Vagina (tissue), 2 donors: Measurements from ENCODE around the gene PLD3. TPM values are rescaled to one million over a fixed set of nuclear protein-coding genes. Genes with fewer than 3 reads are reported as not detected.

Source experiments
- DNase-seq, 2 donors: peaks; one replicate each; pipeline ENCODE4 v3.0.0-alpha.2; 2017; ENCODE audit errors: extremely low spot score in 2 of 2
- H3K27ac ChIP-seq: fragments of 200-600 bp; sonication (generic); one replicate; pipeline ENCODE4 v1.5.1; 2019
- H3K27me3 ChIP-seq: fragments of 200-600 bp; sonication (generic); one replicate; pipeline ENCODE4 v1.5.1; 2019
- H3K36me3 ChIP-seq, 2 donors: fragments of 200-600 bp; sonication (generic); one replicate each; pipeline ENCODE4 v1.5.1; 2017 to 2019
- H3K4me1 ChIP-seq: fragments of 200-600 bp; sonication (generic); one replicate; pipeline ENCODE4 v1.5.1; 2019
- H3K4me3 ChIP-seq, 2 donors: fragments of 200-600 bp; sonication (generic); 1 replicate in 1 of 2; 2 replicates in 1 of 2; pipeline ENCODE4 v1.5.1; 2016 to 2019
- H3K9me3 ChIP-seq: fragments of 200-600 bp; sonication (generic); one replicate; pipeline ENCODE4 v1.5.1; 2019
- POLR2A ChIP-seq, 2 donors: fragments of 450-650 bp; IDR thresholded peaks; one replicate each; pipeline ENCODE4 v1.6.1; 2017; ENCODE audit warnings: antibody characterized with exemption in 2 of 2, mild to moderate bottlenecking in 2 of 2, moderate library complexity in 2 of 2
- POLR2AphosphoS5 ChIP-seq, 2 donors: sonication (generic); formaldehyde crosslinking; IDR thresholded peaks; one replicate each; pipeline ENCODE4 v1.9.0; 2017; ENCODE audit warnings: antibody characterized with exemption in 2 of 2, mild to moderate bottlenecking in 2 of 2, low read depth in 1 of 2; ENCODE audit not compliant: insufficient read depth in 1 of 2
- intact Hi-C: fragments of 100-400 bp; cut with DNase I; formaldehyde crosslinking; loops from one replicate; pipeline ENCODE4 v1.15.1; 2023
- total RNA-seq: library from RNA; depleted of rRNA; stranded (reverse); fragments of >200 nt; gene quantifications from one replicate; pipeline ENCODE4 v1.2.3, GENCODE V29; 2016
- TF ChIP-seq, protein P1 (sequence below), 3 experiments: fragments of 450-650 bp in 2 of 3; fragments of 200-600 bp in 1 of 3; sonication (generic) in 1 of 3; IDR thresholded peaks; one replicate each; pipeline ENCODE4 v1.5.1; 2017 to 2019; ENCODE audit warnings: antibody characterized with exemption in 3 of 3, mild to moderate bottlenecking in 2 of 3, moderate library complexity in 2 of 3

PLD3 gene
- total RNA-seq, 1 donor from 2014 or later: 177 TPM

GRCh38 chr19:40356681-40357595 is 8.4 kb downstream of the PLD3 start:
- no peak overlapping the region for H3K4me3 ChIP-seq
- H3K36me3 ChIP-seq: no peaks in the 10 kb centered on the region
- H3K27ac ChIP-seq: no peak overlapping the region
- no peaks in the 10 kb centered on the region for H3K27me3 ChIP-seq
- no peak for DNase-seq
- intact Hi-C loops: no loop called here
- H3K9me3 ChIP-seq: no peaks in the 10 kb centered on the region
- TF ChIP-seq POLR2AphosphoS5 (IDR thresholded peaks at IDR 0.05; ENCODE audit: insufficient read depth in 1 of 2, low read depth in 1 of 2) (no peak), POLR2A (IDR thresholded peaks at IDR 0.05) (no peak)
- TF ChIP-seq, protein P1, sequence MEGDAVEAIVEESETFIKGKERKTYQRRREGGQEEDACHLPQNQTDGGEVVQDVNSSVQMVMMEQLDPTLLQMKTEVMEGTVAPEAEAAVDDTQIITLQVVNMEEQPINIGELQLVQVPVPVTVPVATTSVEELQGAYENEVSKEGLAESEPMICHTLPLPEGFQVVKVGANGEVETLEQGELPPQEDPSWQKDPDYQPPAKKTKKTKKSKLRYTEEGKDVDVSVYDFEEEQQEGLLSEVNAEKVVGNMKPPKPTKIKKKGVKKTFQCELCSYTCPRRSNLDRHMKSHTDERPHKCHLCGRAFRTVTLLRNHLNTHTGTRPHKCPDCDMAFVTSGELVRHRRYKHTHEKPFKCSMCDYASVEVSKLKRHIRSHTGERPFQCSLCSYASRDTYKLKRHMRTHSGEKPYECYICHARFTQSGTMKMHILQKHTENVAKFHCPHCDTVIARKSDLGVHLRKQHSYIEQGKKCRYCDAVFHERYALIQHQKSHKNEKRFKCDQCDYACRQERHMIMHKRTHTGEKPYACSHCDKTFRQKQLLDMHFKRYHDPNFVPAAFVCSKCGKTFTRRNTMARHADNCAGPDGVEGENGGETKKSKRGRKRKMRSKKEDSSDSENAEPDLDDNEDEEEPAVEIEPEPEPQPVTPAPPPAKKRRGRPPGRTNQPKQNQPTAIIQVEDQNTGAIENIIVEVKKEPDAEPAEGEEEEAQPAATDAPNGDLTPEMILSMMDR (IDR thresholded peaks at IDR 0.05): no peak
- H3K4me1 ChIP-seq: no peaks in the 10 kb centered on the region

DNA sequence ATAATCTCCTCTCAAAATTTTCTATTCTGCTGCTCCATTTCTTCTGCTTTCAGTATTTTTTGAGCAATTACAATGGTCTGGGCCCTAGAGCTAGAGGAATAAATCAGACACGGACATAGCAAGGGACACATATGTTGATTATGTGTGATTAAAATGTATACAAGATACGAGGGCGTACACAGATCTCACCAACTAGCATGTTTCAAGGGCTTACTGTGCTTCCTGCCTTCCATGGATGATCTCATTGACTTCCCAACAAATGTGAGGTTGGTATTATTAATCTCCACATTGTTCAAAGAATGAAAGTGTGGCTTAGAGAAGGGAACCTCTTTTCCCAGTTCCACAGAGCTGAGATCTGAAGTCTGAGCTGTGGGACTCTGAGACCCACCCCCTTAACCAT is 9.1 kb downstream of the PLD3 start:
- Histone ChIP-seq H3K27me3 (no peaks in the 10 kb centered on the region), H3K4me1 (no peaks in the 10 kb centered on the region), H3K36me3 (no peaks in the 10 kb centered on the region), H3K27ac (no peak overlapping the region), H3K4me3 (no peak overlapping the region), H3K9me3 (no peaks in the 10 kb centered on the region)
- DNase-seq: no peak
- TF ChIP-seq POLR2A (IDR thresholded peaks at IDR 0.05): no peak
- no peak for TF ChIP-seq POLR2AphosphoS5 (IDR thresholded peaks at IDR 0.05; ENCODE audit: insufficient read depth in 1 of 2, low read depth in 1 of 2)
- TF ChIP-seq, protein P1 (IDR thresholded peaks at IDR 0.05): no peak
- intact Hi-C loops: no loop called here

- H3K27me3 ChIP-seq: no peaks in the 10 kb centered on the region
- H3K4me1 ChIP-seq: peaks cover 5% of the 10 kb centered on the region
- H3K9me3 ChIP-seq: no peaks in the 10 kb centered on the region
- intact Hi-C loops: no loop called here
- H3K4me3 ChIP-seq: no peak overlapping the region
- no peak overlapping the region for H3K27ac ChIP-seq
- H3K36me3 ChIP-seq: no peaks in the 10 kb centered on the region
- TF ChIP-seq, protein P1 (IDR thresholded peaks at IDR 0.05): no peak
- TF ChIP-seq POLR2AphosphoS5 (IDR thresholded peaks at IDR 0.05; ENCODE audit: insufficient read depth in 1 of 2, low read depth in 1 of 2) (no peak), POLR2A (IDR thresholded peaks at IDR 0.05) (no peak)
- DNase-seq: no peak
These were observed 10.3 kb downstream of the PLD3 start for GRCh38 chr19:40358773-40359172.

DNA sequence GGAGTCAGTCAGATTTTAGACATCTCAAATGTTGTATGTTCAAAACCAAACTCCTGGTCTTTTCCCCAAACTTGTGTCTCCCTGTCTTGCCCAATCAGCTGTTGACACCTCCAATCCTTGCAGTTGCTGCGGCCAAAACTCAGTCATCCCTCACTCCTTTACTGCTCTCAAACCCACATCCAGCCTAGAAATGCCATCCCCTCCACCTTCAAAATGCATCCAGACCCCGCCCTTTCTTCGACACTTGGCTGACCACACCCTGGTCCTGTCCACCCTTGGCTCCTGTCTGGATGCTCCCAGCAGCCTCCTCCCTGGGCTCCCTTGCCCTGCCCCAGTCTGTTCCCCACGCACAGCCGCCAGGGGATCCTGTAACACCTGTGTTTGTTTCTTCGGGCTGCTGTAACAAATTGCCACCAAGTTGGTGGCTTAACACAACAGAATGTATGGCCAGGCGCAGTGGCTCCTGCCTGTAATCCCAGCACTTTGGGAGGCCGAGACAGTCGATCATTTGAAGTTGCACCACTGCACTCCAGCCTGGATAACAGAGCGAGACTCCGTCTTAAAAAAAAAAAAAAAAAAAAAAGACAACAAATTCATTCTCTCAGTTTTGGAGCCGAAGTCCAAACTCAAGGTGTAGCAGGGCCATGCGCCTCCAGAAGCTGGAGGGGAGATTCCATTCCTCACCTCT is 11.7 kb downstream of the PLD3 start:
- DNase-seq: no peak
- Histone ChIP-seq H3K9me3 (no peaks in the 10 kb centered on the region), H3K4me3 (no peak overlapping the region), H3K27me3 (no peaks in the 10 kb centered on the region), H3K27ac (no peak overlapping the region), H3K4me1 (peaks cover 5% of the 10 kb centered on the region), H3K36me3 (no peaks in the 10 kb centered on the region)
- intact Hi-C loops: no loop called here
- TF ChIP-seq POLR2A (IDR thresholded peaks at IDR 0.05) (no peak), POLR2AphosphoS5 (IDR thresholded peaks at IDR 0.05; ENCODE audit: insufficient read depth in 1 of 2, low read depth in 1 of 2) (no peak)
- TF ChIP-seq, protein P1 (IDR thresholded peaks at IDR 0.05): no peak
